ENCODE measurements around the gene DTL.

DNA sequence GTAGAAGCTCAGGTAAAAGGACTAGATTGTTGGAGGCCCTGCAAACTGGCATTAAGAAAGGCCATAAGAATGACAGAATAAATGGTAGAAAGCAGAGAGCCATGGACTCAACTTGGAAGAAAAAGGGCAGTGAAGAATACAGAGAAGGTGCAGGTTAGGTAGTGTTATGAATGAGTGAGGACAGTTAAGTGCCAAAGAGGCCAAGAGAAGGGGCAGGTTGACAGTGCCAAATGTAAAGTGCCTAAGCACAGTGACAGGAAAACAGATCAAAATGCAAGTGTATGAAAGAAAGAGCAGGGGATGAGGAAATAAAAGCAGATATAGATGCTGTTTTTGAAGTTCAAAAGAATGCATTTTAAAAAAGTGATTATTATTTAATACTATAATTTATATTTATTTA is 43.9 kb upstream of the DTL start:
- TF ChIP-seq, protein P1, sequence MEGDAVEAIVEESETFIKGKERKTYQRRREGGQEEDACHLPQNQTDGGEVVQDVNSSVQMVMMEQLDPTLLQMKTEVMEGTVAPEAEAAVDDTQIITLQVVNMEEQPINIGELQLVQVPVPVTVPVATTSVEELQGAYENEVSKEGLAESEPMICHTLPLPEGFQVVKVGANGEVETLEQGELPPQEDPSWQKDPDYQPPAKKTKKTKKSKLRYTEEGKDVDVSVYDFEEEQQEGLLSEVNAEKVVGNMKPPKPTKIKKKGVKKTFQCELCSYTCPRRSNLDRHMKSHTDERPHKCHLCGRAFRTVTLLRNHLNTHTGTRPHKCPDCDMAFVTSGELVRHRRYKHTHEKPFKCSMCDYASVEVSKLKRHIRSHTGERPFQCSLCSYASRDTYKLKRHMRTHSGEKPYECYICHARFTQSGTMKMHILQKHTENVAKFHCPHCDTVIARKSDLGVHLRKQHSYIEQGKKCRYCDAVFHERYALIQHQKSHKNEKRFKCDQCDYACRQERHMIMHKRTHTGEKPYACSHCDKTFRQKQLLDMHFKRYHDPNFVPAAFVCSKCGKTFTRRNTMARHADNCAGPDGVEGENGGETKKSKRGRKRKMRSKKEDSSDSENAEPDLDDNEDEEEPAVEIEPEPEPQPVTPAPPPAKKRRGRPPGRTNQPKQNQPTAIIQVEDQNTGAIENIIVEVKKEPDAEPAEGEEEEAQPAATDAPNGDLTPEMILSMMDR (IDR thresholded peaks at IDR 0.05): no peak
- TF ChIP-seq EZH2 (IDR thresholded peaks at IDR 0.05): no peak
